ENCODE data around the gene HTR1D. TPM values are rescaled to one million over a fixed set of nuclear protein-coding genes. Genes with fewer than 3 reads are reported as not detected.
"Not testable (repeated sequence)": the region's sequence is repeated elsewhere in the genome, so short reads cannot be mapped to it uniquely, and the experiment has no call there.

The HTR1D gene
- total RNA-seq (2014; rRNA removed; shearing (Covaris generic)) = not detected in 2 replicates
- polyA plus RNA-seq (2016; fragmentation: Nextera tagmentation; extraction: Ambion mirVana) = not detected in 2 replicates

GRCh38 chr1:23217421-23218115, at the start of gene HTR1D:
TSS of gene HTR1D (minus strand) at chr1:23217502. CDS start at chr1:23194219, 23,283 bp downstream.
- H4K20me1 ChIP-seq (ENCODE audit: insufficient read depth) = no peaks in the 10 kb centered on the region
- H3K4me2 ChIP-seq (ENCODE audit: unreplicated experiment) = peak within 1 kb of the TSS; percentile 50
- H3K36me3 ChIP-seq (ENCODE audit: low read depth) = no peaks in the 10 kb centered on the region
- H3K9me3 ChIP-seq (ENCODE audit: low read depth) = no peaks in the 10 kb centered on the region
- H3K9me2 ChIP-seq (ENCODE audit: insufficient read depth) = no peaks in the 10 kb centered on the region
- in situ Hi-C loops (cut with MboI) = no loop called here
- peak; percentile 31 for DNase-seq
- TF ChIP-seq EZH2 (IDR thresholded peaks at IDR 0.05; ENCODE audit: insufficient read depth, poor library complexity, severe bottlenecking) = peak; percentile 83
- peak; percentile 77; the same call in 1 of the 2 replicates for TF ChIP-seq EZH2phosphoT487 (IDR thresholded peaks at IDR 0.05; ENCODE audit: insufficient read depth, low read depth)
- H3F3A ChIP-seq (ENCODE audit: insufficient read depth) = no peaks in the 10 kb centered on the region
- H3K79me2 ChIP-seq (ENCODE audit: insufficient read depth) = no peaks in the 10 kb centered on the region
- WGBS, 2 experiments (ENCODE audit: low coverage in 1 of 2, low lambda C conversion rate in 2 of 2, missing lambda C conversion rate in 2 of 2) = 2 to 5% methylated on average over 21 to 42 of the region's 45 CpGs
- H2AFZ ChIP-seq = 0 out of 2 replicates have a peak within 1 kb of the TSS, but pooled peaks have one; percentile 13
- peaks cover 30% of the 10 kb centered on the region for H3K27me3 ChIP-seq (replicated peaks; ENCODE audit: insufficient read depth)
- H3K4me1 ChIP-seq (ENCODE audit: insufficient read depth) = 0 out of 2 replicates have a peak, but pooled peaks cover 4% of the 10 kb centered on the region
- H3K9ac ChIP-seq = no peak within 1 kb of the TSS
- no peak within 1 kb of the TSS for H3K27ac ChIP-seq
- peak within 1 kb of the TSS; percentile 61 for H3K4me3 ChIP-seq

- Histone ChIP-seq H3K79me2 (ENCODE audit: insufficient read depth) (no peaks in the 10 kb centered on the region), H3K27me3 (replicated peaks; ENCODE audit: insufficient read depth) (no peaks in the 10 kb centered on the region), H3K9me3 (ENCODE audit: low read depth) (no peaks in the 10 kb centered on the region), H3K9ac (no peak overlapping the region), H3K9me2 (ENCODE audit: insufficient read depth) (no peaks in the 10 kb centered on the region), H3F3A (ENCODE audit: insufficient read depth) (no peaks in the 10 kb centered on the region), H3K27ac (no peak overlapping the region), H3K4me3 (no peak overlapping the region), H3K4me2 (ENCODE audit: unreplicated experiment) (no peak overlapping the region), H3K36me3 (ENCODE audit: low read depth) (no peaks in the 10 kb centered on the region), H4K20me1 (ENCODE audit: insufficient read depth) (no peaks in the 10 kb centered on the region), H3K4me1 (ENCODE audit: insufficient read depth) (no peaks in the 10 kb centered on the region), H2AFZ (no peak overlapping the region)
- DNase-seq = no peak
- 58 to 62% methylated on average over 3 of the region's 3 CpGs for WGBS, 2 experiments (ENCODE audit: low coverage in 1 of 2, low lambda C conversion rate in 2 of 2, missing lambda C conversion rate in 2 of 2)
- TF ChIP-seq EZH2 (IDR thresholded peaks at IDR 0.05; ENCODE audit: insufficient read depth, poor library complexity, severe bottlenecking) (no peak), EZH2phosphoT487 (IDR thresholded peaks at IDR 0.05; ENCODE audit: insufficient read depth, low read depth) (no peak)
- in situ Hi-C loops (cut with MboI) = no loop called here
Measured at GRCh38 chr1:23263380-23263887, 46.1 kb upstream of the HTR1D start.

- H4K20me1 ChIP-seq (ENCODE audit: insufficient read depth); H3K27ac ChIP-seq; H3K36me3 ChIP-seq (ENCODE audit: low read depth); H2AFZ ChIP-seq; DNase-seq; H3K9me2 ChIP-seq (ENCODE audit: insufficient read depth); H3K9ac ChIP-seq; H3K79me2 ChIP-seq (ENCODE audit: insufficient read depth); H3K4me1 ChIP-seq (ENCODE audit: insufficient read depth); H3F3A ChIP-seq (ENCODE audit: insufficient read depth); in situ Hi-C loops (cut with MboI); H3K27me3 ChIP-seq (replicated peaks; ENCODE audit: insufficient read depth); H3K9me3 ChIP-seq (ENCODE audit: low read depth); H3K4me2 ChIP-seq (ENCODE audit: unreplicated experiment); H3K4me3 ChIP-seq: not testable (repeated sequence)
- 50 to 95% methylated on average over 1 to 2 of the region's 2 CpGs for WGBS, 2 experiments (ENCODE audit: low coverage in 1 of 2, low lambda C conversion rate in 2 of 2, missing lambda C conversion rate in 2 of 2)
Measured at GRCh38 chr1:23258082-23258481, 40.8 kb upstream of the HTR1D start.

GRCh38 chr1:23257371-23257770, 40.1 kb upstream of the HTR1D start:
- in situ Hi-C loops (cut with MboI) = not testable (repeated sequence)

More at GRCh38 chr1:23257371-23257770, 40.1 kb upstream of the HTR1D start:
- not testable (repeated sequence) for H3F3A ChIP-seq (ENCODE audit: insufficient read depth); H3K27ac ChIP-seq; H3K9me3 ChIP-seq (ENCODE audit: low read depth); DNase-seq; H3K9me2 ChIP-seq (ENCODE audit: insufficient read depth); H3K79me2 ChIP-seq (ENCODE audit: insufficient read depth); H3K27me3 ChIP-seq (replicated peaks; ENCODE audit: insufficient read depth); H3K4me3 ChIP-seq; H4K20me1 ChIP-seq (ENCODE audit: insufficient read depth); H3K4me1 ChIP-seq (ENCODE audit: insufficient read depth); H3K9ac ChIP-seq; H3K4me2 ChIP-seq (ENCODE audit: unreplicated experiment); H3K36me3 ChIP-seq (ENCODE audit: low read depth); H2AFZ ChIP-seq
- 87% methylated on average over 33 of the region's 34 CpGs; no CpG with 5 or more reads in 1 of the 2 experiments for WGBS, 2 experiments (ENCODE audit: low coverage in 1 of 2, low lambda C conversion rate in 2 of 2, missing lambda C conversion rate in 2 of 2)
